Measurements from ENCODE around the gene MYOZ1.
"Not testable (repeated sequence)": the region's sequence is repeated elsewhere in the genome, so short reads cannot be mapped to it uniquely, and the experiment has no call there.

The MYOZ1 gene, protein sequence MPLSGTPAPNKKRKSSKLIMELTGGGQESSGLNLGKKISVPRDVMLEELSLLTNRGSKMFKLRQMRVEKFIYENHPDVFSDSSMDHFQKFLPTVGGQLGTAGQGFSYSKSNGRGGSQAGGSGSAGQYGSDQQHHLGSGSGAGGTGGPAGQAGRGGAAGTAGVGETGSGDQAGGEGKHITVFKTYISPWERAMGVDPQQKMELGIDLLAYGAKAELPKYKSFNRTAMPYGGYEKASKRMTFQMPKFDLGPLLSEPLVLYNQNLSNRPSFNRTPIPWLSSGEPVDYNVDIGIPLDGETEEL

GRCh38 chr10:73641328-73642060 is at the start of gene MYOZ1:
Gene MYOZ1, minus strand, starts transcription at chr10:73641474. Its CDS starts 1,457 bp downstream, at chr10:73640017.
- DNase-seq (ENCODE audit: low read depth) = no peak

GRCh38 chr10:73690755-73691154 is 49.5 kb upstream of the MYOZ1 start:
- not testable (repeated sequence) for DNase-seq (ENCODE audit: low read depth)

DNA sequence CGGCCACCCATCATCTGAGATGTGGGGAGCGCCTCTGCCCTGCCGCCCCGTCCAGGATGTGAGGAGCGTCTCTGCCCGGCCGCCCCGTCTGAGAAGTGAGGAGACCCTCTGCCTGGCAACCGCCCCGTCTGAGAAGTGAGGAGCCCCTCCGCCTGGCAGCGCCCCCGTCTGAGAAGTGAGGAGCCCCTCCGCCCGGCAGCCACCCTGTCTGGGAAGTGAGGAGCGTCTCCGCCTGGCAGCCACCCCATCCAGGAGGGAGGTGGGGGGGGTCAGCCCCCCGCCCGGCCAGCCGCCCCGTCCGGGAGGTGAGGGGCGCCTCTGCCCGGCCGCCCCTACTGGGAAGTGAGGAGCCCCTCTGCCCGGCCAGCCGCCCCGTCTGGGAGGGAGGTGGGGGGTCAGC is 48.3 kb upstream of the MYOZ1 start:
- not testable (repeated sequence) for DNase-seq (ENCODE audit: low read depth)

- DNase-seq (ENCODE audit: low read depth) = not testable (repeated sequence)
These were observed 46.4 kb upstream of the MYOZ1 start for GRCh38 chr10:73687641-73688040.

- DNase-seq (ENCODE audit: low read depth) = not testable (repeated sequence)
These were observed 33.3 kb upstream of the MYOZ1 start for GRCh38 chr10:73674546-73674945.

GRCh38 chr10:73668378-73668777 is 27.1 kb upstream of the MYOZ1 start:
- DNase-seq (ENCODE audit: low read depth) = not testable (repeated sequence)

GRCh38 chr10:73666153-73666809 is 25.0 kb upstream of the MYOZ1 start:
- DNase-seq (ENCODE audit: low read depth) = not testable (repeated sequence)

DNA sequence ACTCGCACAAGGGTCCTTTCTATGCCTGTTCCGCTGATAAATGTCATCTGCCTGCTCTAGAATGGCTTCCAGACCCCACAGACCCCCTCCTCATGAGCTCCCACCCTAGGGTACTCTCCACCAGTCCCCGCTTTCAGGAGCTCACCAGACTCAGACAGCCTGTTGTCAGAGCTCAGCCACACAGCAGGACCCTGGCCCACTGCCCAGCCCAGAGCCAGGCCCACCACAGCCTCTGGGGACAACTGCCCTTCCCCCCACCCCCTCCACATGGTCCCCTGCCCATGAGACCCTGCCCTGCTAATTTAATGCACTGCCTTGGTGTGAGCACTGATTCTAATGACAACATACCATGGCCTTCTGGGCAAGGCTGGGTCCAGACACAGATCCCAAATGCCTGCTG is 24.3 kb upstream of the MYOZ1 start:
- not testable (repeated sequence) for DNase-seq (ENCODE audit: low read depth)

- not testable (repeated sequence) for DNase-seq (ENCODE audit: low read depth)
These were observed 23.1 kb upstream of the MYOZ1 start for GRCh38 chr10:73664156-73665040.

DNA sequence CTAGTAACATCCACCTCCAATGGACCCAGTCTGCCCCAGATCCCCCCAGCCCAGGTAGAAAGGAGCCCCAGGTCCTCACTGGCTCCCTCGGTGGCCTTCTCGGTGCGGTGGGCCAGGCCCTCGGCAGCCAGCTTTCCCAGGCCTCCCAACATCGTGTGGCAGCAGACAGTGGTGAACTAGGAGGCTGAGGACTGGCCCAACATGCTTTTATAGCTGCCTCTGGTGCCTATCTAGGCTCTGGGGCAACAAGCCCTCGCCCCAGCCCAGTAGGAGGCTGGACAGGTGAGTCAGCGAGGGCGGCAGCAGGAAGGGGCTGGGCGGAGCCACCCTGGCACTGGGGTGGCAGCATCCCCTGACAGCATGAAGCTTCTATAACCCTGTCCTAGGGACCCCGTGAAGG is 22.3 kb upstream of the MYOZ1 start:
- not testable (repeated sequence) for DNase-seq (ENCODE audit: low read depth)

DNA sequence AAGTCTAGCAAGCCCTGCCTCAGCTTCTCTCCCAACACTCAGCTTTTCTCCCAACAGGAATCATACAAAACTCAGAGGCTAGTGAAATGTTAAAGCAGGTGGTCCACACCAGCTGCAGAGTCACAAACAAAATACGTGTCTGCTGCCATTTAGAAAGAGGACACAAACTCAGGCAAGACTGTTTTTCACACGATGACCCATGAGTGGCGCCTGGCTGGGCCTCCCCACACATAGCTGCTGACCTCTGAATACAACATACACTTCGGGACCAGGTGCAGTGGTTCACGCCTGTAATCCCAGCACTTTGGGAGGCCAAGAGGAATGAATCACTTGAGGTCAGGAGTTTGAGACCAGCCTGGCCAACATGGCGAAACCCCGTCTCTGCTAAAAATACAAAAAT is 21.4 kb upstream of the MYOZ1 start:
- not testable (repeated sequence) for DNase-seq (ENCODE audit: low read depth)

- no peak for DNase-seq (ENCODE audit: low read depth)
These were observed 14.7 kb upstream of the MYOZ1 start, which contains the start of gene SYNPO2L for GRCh38 chr10:73655990-73656298. Gene SYNPO2L, minus strand, starts transcription at chr10:73656029. Its CDS starts 107 bp downstream, at chr10:73655922.

DNA sequence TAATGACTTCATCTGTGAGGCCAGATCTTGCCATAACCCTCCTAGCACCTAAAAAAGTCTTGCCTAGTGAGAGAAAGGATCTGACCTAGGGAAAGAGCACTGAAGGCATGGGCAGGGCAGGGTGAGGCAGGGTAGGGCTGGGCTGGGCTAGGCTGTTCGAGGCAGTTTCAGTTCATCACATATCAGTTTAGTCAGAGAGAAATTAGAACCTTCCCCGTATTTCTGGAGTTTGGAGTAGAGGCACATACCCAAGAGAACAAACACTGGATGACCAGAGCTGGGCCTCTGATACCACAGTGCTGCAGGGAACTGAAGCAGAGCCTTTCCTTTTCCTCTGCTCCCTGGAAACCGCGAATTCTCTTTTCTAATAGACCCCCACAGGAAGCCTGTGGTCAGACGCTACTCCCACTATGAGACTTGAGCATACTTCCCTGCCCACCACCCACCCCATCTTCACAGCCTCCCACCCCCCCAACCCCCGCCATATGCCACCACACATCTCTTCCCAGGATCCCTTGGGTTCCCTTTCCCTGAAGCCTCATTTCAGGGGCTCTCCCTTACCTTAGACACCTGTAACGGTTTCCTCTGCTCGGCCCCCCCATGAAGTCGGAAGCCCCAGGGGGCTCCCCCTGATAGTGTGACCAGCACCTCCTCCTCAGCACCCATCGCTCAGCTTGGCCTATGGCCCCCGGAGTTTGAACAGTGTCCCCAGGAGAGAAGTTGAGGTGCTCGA is 14.1 kb upstream of the MYOZ1 start:
- DNase-seq (ENCODE audit: low read depth) = no peak

GRCh38 chr10:73653701-73654100 is 12.4 kb upstream of the MYOZ1 start:
- DNase-seq (ENCODE audit: low read depth) = no peak

DNA sequence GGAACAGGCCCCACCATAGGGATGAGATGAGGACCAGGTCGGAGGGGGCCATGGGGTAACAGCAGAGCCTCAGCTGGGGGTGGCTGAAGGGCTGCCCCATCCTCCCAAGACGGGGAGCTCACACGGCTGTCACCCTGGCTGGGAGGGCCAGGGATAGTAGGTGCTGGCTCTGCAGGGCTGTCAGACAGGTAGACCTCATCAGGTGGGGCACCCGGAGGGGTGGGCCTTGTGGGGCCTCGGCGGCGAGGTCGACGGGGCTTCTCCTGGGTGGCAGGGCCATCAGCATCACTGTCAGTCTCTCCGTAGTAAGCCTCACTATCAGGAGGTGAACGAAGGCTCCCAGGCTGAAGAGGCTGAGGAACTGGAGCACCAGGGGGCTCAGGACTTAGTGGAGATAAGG is 11.9 kb upstream of the MYOZ1 start:
- DNase-seq (ENCODE audit: low read depth) = no peak

- DNase-seq (ENCODE audit: low read depth) = peak; percentile 61
These were observed 9.5 kb upstream of the MYOZ1 start for GRCh38 chr10:73650537-73651331.

GRCh38 chr10:73649876-73650536 is 8.7 kb upstream of the MYOZ1 start:
- DNase-seq (ENCODE audit: low read depth) = no peak

DNA sequence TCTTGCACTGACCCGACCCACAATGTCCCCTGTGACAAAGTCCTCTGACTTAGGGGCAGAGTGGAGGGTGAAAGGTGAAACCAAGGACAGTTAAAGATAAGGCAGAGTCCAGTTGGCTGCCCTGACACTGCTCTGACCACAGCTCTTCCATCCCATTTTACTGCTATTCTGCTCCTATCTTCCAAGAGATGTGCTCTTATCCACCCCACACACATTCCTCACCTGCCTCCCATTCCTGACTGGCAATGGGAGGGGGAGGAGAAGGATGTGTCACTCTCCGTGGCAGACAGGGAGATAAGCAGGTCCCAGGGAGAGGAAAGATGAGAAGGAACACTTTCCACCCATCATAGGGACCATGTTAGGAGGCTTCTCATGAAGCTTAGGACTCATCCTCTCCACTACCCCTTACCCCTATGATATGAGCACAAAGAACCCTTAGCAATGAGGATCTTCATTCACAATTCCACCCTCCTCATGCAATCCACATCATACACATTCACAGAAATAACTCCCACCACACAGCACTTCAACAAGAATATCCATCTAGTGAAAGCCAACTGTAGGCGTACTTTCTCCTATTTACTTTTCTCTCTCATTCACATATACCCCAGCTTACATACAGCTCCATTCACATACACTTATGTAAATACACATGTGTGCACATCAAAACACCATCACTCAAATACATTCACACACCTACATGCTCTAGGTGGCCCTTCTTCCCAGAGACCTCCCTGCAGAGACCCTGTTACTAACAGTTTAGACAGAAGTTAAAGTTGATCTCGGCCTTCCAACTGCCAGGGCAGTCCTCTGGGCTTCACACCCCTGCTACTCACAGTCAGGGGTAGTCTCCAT is 7.9 kb upstream of the MYOZ1 start:
- no peak for DNase-seq (ENCODE audit: low read depth)

All from HS-5 (cell line).